Measurements from ENCODE around the gene EPYC. TPM values are rescaled to one million over a fixed set of nuclear protein-coding genes. Genes with fewer than 3 reads are reported as not detected.

EPYC gene
- total RNA-seq, 1 experiment from 2014 or later = 0.05 TPM

DNA sequence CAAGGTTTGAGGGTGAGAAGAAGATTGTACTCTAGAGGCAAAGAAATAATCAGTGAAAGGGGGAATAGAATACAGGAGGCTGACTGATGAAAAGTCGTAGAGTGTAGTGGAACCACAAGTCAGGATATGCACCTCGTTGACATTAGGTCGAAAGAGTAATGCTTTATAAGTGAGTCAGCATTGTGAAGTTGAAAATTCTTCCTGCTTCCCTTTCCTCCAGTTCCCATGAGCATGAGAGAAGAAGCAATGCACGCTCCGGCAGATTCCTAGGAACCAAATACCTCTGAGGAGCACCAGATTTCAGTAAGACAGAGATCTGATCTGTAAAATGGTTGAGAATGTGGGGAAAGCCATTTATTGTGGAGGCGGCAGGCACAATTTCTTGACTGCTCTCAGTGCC lies 66.3 kb downstream of the EPYC start:
- Histone ChIP-seq H3K4me3 (no peak overlapping the region), H3K27ac (no peak overlapping the region), H3K4me1 (replicated peaks) (no peaks in the 10 kb centered on the region), H3K36me3 (no peaks in the 10 kb centered on the region), H3K9me3 (replicated peaks) (no peaks in the 10 kb centered on the region), H3K27me3 (replicated peaks) (no peaks in the 10 kb centered on the region)
- DNase-seq (ENCODE audit: low read depth in 1 of 2, low spot score in 2 of 2) = no peak

DNA sequence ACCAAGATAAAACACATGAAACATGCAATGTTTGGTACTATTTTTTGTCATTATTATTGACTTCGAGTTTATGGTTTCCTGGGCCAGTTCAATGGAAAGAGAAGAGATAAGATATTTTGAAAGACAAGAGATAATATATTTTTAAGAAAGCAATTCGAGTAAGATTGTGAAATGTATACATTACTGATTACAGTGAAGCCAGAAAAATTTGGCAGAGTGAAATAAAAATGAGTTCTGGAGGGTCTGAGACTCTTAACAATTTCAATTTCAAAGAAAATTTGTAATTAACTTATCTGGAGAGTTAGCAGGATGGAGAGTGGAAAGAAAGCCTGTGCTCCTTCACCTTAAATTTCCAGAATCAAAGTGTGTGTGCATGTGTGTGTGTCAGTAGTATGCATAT lies 67.1 kb downstream of the EPYC start:
- no peak overlapping the region for H3K27ac ChIP-seq
- no peaks in the 10 kb centered on the region for H3K9me3 ChIP-seq (replicated peaks)
- DNase-seq (ENCODE audit: low read depth in 1 of 2, low spot score in 2 of 2) = no peak
- no peak overlapping the region for H3K4me3 ChIP-seq
- no peaks in the 10 kb centered on the region for H3K36me3 ChIP-seq
- no peaks in the 10 kb centered on the region for H3K4me1 ChIP-seq (replicated peaks)
- H3K27me3 ChIP-seq (replicated peaks) = no peaks in the 10 kb centered on the region

DNA sequence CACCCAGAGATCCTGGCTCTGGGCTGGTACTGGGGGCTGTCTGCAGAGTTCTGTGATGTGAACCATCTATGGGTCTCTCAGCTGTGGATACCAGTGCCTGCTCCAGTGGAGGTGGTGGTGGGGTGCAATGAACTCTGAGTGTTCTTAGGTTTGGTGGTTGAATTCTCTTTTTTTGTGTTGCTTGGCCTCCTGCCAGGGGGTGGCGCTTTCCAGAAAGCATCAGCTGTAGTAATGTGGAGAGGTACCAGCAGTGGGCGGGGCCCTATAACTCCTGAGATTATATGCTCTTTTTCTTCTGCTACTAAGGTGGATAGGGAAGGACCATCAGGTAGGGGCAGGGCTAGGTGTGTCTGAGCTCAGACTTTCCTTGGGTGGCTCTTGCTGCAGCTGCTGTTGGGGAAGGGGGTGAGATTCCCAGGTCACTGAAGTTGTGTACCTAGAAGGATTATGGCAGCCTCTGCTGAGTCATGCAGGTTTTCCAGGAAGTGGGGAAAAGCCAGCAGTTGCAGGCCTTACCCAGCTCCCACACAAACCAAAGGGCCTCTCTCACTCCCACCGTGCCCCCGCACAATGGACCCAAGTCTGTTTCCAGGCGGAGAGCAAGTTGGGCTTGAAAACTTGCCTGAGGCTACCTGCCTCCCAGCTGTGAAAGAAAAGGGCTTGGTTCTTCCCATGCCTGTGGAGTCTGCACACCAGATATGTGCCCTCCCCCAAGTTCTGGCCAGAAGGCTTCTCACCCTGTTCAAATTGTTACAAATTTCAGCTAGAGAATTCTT lies 68.4 kb downstream of the EPYC start:
- Histone ChIP-seq H3K36me3 (no peaks in the 10 kb centered on the region), H3K4me1 (replicated peaks) (no peaks in the 10 kb centered on the region), H3K4me3 (no peak overlapping the region), H3K9me3 (replicated peaks) (no peaks in the 10 kb centered on the region), H3K27me3 (replicated peaks) (no peaks in the 10 kb centered on the region), H3K27ac (no peak overlapping the region)
- DNase-seq (ENCODE audit: low read depth in 1 of 2, low spot score in 2 of 2) = no peak

DNA sequence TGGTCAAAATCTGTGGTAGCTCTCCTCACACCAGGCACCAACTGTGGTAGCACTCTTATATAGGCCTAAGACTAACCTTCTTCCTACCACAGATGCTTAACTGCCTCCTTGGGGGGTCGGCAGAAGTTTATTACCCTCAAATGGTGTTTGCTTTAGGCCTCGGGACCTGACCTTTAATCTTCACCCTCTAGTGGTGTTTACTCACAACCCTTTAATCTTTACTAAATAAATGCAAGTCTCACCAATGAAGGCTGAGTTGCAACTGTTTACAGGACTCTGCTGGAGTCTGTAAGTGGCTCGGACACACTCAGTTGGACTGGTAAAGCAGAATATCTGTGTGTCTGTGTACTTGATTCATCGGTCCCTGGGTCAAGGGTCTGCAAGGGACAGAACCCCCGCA lies 79.2 kb downstream of the EPYC start:
- Histone ChIP-seq H3K9me3 (replicated peaks) (no peaks in the 10 kb centered on the region), H3K4me3 (no peak overlapping the region), H3K4me1 (replicated peaks) (no peaks in the 10 kb centered on the region), H3K27me3 (replicated peaks) (no peaks in the 10 kb centered on the region), H3K36me3 (no peaks in the 10 kb centered on the region), H3K27ac (no peak overlapping the region)
- DNase-seq (ENCODE audit: low read depth in 1 of 2, low spot score in 2 of 2) = no peak

DNA sequence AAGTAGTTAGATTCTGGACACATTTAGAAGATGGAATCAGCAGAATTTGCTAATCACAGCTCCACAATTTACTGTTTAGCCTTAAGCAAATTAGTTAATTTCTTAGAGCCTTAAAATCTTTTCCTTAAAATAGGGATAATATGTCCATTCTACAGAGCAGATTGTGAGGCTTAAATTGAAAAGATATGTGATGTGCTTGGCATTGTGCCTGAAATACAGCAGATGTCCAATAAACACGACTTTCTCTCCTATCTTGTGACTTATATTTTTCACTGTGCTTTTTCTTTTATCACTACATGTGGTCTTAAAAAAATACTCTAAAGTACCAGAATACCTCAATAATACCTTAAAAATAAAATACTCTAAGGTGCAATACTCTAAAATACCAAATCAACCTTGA lies 80.4 kb downstream of the EPYC start:
- no peaks in the 10 kb centered on the region; the same call in 1 of the 2 replicates for H3K27me3 ChIP-seq (replicated peaks)
- H3K4me1 ChIP-seq (replicated peaks) = no peaks in the 10 kb centered on the region
- no peak overlapping the region for H3K4me3 ChIP-seq
- H3K9me3 ChIP-seq (replicated peaks) = no peaks in the 10 kb centered on the region
- no peak for DNase-seq (ENCODE audit: low read depth in 1 of 2, low spot score in 2 of 2)
- no peak overlapping the region for H3K27ac ChIP-seq
- H3K36me3 ChIP-seq = no peaks in the 10 kb centered on the region

DNA sequence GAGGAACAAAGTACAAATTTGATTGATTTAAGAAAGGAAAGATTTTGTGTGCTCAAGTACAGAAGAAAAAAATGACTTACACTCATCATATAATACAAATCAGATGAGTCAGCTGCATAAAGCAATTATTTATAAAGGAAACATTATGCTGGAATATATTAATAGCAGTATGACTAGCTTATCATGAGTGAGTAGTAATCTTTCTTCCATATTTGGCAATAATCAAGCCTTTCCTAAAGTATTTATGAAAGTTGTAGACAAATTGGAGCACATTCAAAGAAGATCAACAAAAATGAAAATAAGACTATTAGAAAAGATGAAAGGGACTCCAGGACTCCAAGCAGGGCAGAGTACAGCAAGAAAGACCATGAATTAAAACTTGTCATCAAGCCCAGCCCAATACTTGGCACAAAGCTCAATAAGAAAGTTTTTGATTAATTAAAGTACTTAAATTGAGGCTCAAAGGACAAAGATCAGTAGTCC lies 82.6 kb downstream of the EPYC start:
- H3K36me3 ChIP-seq = no peaks in the 10 kb centered on the region
- H3K4me1 ChIP-seq (replicated peaks) = no peaks in the 10 kb centered on the region
- no peaks in the 10 kb centered on the region; the same call in 1 of the 2 replicates for H3K27me3 ChIP-seq (replicated peaks)
- no peak for DNase-seq (ENCODE audit: low read depth in 1 of 2, low spot score in 2 of 2)
- no peak overlapping the region for H3K27ac ChIP-seq
- no peaks in the 10 kb centered on the region for H3K9me3 ChIP-seq (replicated peaks)
- H3K4me3 ChIP-seq = no peak overlapping the region

DNA sequence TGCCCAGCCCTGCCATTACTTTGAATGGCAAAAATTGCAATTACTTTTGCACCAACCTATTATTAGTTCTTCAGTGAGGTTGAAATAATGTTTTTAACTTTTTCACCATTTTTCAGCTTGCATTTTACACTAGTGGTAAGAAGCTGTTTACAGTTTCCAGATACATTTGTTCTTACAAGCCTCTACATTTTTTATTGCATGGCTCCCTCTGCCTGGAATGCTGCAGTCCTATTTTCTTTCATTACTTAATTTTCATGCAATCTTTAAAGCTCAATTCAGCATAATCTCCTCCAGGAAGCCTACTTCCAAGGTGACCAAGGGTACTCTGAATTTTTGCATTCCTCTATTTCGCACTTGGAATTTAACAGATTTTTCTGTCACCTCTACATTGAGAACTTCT lies 83.2 kb downstream of the EPYC start:
- no peak for DNase-seq (ENCODE audit: low read depth in 1 of 2, low spot score in 2 of 2)
- Histone ChIP-seq H3K27ac (no peak overlapping the region), H3K4me1 (replicated peaks) (no peaks in the 10 kb centered on the region)

DNA sequence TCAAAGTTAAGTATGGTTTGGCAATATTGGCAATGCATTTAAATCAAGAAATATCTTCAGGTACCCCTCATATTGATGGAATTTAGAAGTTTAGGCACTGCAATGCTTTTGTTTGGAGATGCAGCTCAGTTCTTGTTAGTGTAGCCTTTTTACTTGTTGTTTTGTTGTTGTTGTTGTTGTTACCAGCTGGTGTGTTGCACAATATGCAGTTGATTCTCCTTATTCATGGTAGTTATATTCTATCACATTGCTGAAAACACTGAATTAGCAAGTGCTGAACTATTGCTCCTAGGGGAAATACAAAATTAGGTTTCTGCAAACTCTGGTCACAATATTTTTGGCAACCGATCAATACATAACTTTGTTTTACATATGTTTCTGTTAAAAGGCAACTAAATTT lies 84.5 kb downstream of the EPYC start:
- Histone ChIP-seq H3K9me3 (replicated peaks) (no peaks in the 10 kb centered on the region), H3K27ac (no peak overlapping the region), H3K36me3 (no peaks in the 10 kb centered on the region), H3K4me1 (replicated peaks) (no peaks in the 10 kb centered on the region), H3K27me3 (replicated peaks) (no peaks in the 10 kb centered on the region; the same call in 1 of the 2 replicates), H3K4me3 (no peak overlapping the region)
- no peak for DNase-seq (ENCODE audit: low read depth in 1 of 2, low spot score in 2 of 2)

More for the DNA sequence above, 83.2 kb downstream of the EPYC start:
- no peak overlapping the region for H3K4me3 ChIP-seq
- no peaks in the 10 kb centered on the region; the same call in 1 of the 2 replicates for H3K27me3 ChIP-seq (replicated peaks)
- no peaks in the 10 kb centered on the region for H3K9me3 ChIP-seq (replicated peaks)
- no peaks in the 10 kb centered on the region for H3K36me3 ChIP-seq

DNA sequence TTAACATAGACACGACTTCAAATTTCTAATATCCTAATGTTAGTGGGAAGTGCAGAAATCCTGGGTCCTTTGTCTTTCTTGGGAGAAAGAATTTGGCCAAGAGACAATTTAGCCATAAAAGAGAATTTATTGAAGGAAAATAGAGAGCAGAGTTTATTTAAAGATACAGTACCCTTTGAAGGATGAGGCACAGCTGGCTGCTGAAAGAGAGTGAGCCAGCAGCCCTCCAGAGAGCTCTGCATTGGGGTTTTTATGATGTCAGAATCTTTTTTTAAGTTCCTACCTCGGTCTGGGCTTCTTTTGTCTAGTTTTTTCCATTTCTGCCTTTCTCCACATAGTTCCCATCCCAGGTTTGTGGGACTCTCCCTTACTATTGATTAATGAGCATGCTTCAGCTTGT lies 87.3 kb downstream of the EPYC start:
- Histone ChIP-seq H3K27ac (no peak overlapping the region), H3K27me3 (replicated peaks) (no peaks in the 10 kb centered on the region; the same call in 1 of the 2 replicates), H3K36me3 (no peaks in the 10 kb centered on the region), H3K4me1 (replicated peaks) (no peaks in the 10 kb centered on the region), H3K9me3 (replicated peaks) (no peaks in the 10 kb centered on the region), H3K4me3 (no peak overlapping the region)
- DNase-seq (ENCODE audit: low read depth in 1 of 2, low spot score in 2 of 2) = no peak

DNA sequence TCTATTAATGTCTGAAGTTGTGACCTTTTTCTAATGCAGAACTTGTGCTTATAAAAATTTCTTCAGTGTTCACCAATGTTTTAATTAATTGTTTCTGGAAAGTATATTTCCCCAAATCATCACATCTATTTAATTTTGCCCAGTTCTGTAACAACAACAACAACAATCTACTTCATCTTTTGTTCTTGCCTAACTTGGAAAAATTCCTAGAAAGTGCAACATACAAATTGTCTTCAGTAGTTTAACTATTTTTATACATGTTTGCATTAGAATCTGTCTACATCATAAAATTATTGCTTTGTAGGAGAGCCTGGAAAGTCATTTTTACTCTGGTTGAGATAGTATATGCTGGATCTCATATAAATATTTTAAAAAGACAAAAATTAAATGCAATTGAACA lies 88.3 kb downstream of the EPYC start:
- no peaks in the 10 kb centered on the region; the same call in 1 of the 2 replicates for H3K27me3 ChIP-seq (replicated peaks)
- H3K9me3 ChIP-seq (replicated peaks) = no peaks in the 10 kb centered on the region
- H3K4me3 ChIP-seq = no peak overlapping the region
- DNase-seq (ENCODE audit: low read depth in 1 of 2, low spot score in 2 of 2) = no peak
- no peak overlapping the region for H3K27ac ChIP-seq
- no peaks in the 10 kb centered on the region for H3K4me1 ChIP-seq (replicated peaks)
- no peaks in the 10 kb centered on the region for H3K36me3 ChIP-seq

DNA sequence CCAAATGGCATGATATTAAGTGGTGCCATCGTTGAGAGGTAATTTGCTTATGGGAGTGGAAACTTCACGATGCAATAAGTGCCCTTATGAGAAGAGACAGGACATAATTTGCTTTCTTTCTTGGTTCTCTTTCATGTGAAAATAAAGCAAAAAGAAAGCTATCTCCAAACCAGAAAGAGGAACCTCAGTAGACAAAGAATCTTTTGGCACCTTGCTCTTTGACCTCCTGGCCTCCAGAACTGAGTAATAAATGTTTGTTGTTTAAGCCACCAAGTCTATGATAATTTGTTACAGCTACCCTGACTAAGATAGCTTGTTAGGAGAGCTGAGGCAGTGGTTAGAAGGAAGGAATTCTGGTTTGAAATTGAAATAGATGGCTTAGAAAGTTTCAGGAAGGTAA lies 89.4 kb downstream of the EPYC start:
- H3K9me3 ChIP-seq (replicated peaks) = no peaks in the 10 kb centered on the region
- H3K27ac ChIP-seq = no peak overlapping the region

More for the DNA sequence above, 89.4 kb downstream of the EPYC start:
- Histone ChIP-seq H3K27me3 (replicated peaks) (no peaks in the 10 kb centered on the region; the same call in 1 of the 2 replicates), H3K4me3 (no peak overlapping the region), H3K4me1 (replicated peaks) (no peaks in the 10 kb centered on the region), H3K36me3 (no peaks in the 10 kb centered on the region)
- no peak for DNase-seq (ENCODE audit: low read depth in 1 of 2, low spot score in 2 of 2)

Other genes starting within 250 kb of the EPYC start
- gene CCER1, start 49.8 kb downstream of the EPYC start, total RNA-seq (2014; rRNA removed; shearing (Covaris generic)) = not detected in 2 replicates
- 41.1 and 72.5 TPM in 2 replicates for gene KERA, start 53.1 kb upstream of the EPYC start, total RNA-seq (2014; rRNA removed; shearing (Covaris generic))
- gene LUM, start 106.5 kb upstream of the EPYC start, total RNA-seq (2014; rRNA removed; shearing (Covaris generic)) = 505 and 812 TPM in 2 replicates
- gene DCN, start 177.8 kb upstream of the EPYC start, total RNA-seq (2014; rRNA removed; shearing (Covaris generic)) = 37.2 and 71.4 TPM in 2 replicates